C4-2B (cell line): ENCODE data around the gene JAK3.
A peak's percentile ranks its signal among the peaks of the same experiment; 100 is the strongest.

ENCODE experiments used
- ZFX ChIP-seq: fragments of 450-650 bp; IDR thresholded peaks from 2 replicates; pipeline ENCODE4 v1.6.1; 2017
- TF ChIP-seq, protein P1 (sequence below): fragments of 450-650 bp; conservative IDR thresholded peaks from 2 replicates; pipeline ENCODE4 v1.5.1; 2017; ENCODE audit warnings: mild to moderate bottlenecking

GRCh38 chr19:17841810-17842662 is 5.7 kb downstream of the JAK3 start:
- TF ChIP-seq, protein P1, sequence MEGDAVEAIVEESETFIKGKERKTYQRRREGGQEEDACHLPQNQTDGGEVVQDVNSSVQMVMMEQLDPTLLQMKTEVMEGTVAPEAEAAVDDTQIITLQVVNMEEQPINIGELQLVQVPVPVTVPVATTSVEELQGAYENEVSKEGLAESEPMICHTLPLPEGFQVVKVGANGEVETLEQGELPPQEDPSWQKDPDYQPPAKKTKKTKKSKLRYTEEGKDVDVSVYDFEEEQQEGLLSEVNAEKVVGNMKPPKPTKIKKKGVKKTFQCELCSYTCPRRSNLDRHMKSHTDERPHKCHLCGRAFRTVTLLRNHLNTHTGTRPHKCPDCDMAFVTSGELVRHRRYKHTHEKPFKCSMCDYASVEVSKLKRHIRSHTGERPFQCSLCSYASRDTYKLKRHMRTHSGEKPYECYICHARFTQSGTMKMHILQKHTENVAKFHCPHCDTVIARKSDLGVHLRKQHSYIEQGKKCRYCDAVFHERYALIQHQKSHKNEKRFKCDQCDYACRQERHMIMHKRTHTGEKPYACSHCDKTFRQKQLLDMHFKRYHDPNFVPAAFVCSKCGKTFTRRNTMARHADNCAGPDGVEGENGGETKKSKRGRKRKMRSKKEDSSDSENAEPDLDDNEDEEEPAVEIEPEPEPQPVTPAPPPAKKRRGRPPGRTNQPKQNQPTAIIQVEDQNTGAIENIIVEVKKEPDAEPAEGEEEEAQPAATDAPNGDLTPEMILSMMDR, result no peak
- TF ChIP-seq ZFX, result peak; percentile 52; the same call in 1 of the 2 replicates
